ENCODE data around the gene SGTA.

DNA sequence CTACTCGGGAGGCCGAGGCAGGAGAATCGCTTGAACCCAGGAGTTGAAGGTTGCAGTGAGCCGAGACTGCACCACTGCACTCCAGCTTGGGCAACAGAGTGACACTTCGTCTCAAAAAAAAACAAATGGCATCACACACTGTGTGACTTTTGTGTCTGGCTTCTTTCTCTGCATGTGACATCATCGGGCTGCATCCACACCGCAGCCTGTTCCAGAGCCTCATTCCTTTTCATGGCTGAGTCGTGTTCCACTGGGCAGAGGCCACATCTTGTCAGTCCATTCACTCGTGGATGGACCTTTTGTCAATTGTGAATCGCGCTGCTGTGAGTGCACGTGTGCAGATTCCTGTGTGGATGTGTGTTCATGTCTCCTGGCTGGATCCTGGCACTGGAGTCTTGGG is 10.5 kb upstream of the SGTA start:
- TF ChIP-seq EZH2phosphoT487 (conservative IDR thresholded peaks at IDR 0.05; ENCODE audit: low read length): no peak
- TF ChIP-seq, protein P1, sequence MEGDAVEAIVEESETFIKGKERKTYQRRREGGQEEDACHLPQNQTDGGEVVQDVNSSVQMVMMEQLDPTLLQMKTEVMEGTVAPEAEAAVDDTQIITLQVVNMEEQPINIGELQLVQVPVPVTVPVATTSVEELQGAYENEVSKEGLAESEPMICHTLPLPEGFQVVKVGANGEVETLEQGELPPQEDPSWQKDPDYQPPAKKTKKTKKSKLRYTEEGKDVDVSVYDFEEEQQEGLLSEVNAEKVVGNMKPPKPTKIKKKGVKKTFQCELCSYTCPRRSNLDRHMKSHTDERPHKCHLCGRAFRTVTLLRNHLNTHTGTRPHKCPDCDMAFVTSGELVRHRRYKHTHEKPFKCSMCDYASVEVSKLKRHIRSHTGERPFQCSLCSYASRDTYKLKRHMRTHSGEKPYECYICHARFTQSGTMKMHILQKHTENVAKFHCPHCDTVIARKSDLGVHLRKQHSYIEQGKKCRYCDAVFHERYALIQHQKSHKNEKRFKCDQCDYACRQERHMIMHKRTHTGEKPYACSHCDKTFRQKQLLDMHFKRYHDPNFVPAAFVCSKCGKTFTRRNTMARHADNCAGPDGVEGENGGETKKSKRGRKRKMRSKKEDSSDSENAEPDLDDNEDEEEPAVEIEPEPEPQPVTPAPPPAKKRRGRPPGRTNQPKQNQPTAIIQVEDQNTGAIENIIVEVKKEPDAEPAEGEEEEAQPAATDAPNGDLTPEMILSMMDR (IDR thresholded peaks at IDR 0.05; ENCODE audit: insufficient read depth, low read length, poor library complexity, severe bottlenecking): no peak

Data from SU-DHL-6 (cell line).